Lower leg skin (tissue), 3 donors: ENCODE measurements around the gene CSH2.

Experiments used
- POLR2A ChIP-seq, 2 donors: fragments of 450-650 bp; IDR thresholded peaks; one replicate each; pipeline ENCODE4 v1.6.1; 2016 to 2017; ENCODE audit warnings: antibody characterized with exemption in 2 of 2, mild to moderate bottlenecking in 1 of 2, moderate library complexity in 1 of 2
- TF ChIP-seq, protein P1 (sequence below), 3 donors: fragments of 450-650 bp; IDR thresholded peaks; one replicate each; pipeline ENCODE4 v1.5.1; 2016; ENCODE audit warnings: antibody characterized with exemption in 3 of 3, mild to moderate bottlenecking in 3 of 3, moderate library complexity in 2 of 3

DNA sequence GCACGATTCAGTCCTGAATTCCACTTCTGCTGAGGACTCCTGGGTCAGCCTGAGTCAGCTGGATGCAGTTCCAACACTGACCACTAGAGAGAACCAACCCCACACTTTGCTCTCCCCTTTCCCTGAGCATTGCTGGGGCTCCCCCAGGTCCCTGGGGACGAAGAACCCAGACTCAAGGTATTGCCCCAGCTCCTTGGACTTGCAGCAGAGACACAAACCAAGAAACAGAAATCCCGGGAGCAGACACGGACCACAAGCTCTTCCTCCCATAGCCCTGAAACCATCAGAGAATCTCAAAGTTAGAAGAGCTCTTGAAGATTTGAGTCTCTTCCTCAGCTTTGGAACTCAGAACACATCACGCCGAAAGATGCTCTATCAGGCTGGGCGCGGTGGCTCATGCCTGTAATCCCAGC is 45.8 kb upstream of the CSH2 start:
- no peak for TF ChIP-seq POLR2A (IDR thresholded peaks at IDR 0.05)
- TF ChIP-seq, protein P1, sequence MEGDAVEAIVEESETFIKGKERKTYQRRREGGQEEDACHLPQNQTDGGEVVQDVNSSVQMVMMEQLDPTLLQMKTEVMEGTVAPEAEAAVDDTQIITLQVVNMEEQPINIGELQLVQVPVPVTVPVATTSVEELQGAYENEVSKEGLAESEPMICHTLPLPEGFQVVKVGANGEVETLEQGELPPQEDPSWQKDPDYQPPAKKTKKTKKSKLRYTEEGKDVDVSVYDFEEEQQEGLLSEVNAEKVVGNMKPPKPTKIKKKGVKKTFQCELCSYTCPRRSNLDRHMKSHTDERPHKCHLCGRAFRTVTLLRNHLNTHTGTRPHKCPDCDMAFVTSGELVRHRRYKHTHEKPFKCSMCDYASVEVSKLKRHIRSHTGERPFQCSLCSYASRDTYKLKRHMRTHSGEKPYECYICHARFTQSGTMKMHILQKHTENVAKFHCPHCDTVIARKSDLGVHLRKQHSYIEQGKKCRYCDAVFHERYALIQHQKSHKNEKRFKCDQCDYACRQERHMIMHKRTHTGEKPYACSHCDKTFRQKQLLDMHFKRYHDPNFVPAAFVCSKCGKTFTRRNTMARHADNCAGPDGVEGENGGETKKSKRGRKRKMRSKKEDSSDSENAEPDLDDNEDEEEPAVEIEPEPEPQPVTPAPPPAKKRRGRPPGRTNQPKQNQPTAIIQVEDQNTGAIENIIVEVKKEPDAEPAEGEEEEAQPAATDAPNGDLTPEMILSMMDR (IDR thresholded peaks at IDR 0.05), result peak in 2 of 3 donors; percentile 35 to 95
